Natural killer cell (primary cell): ENCODE results near the gene PURA. TPM values are rescaled to one million over a fixed set of nuclear protein-coding genes. Genes with fewer than 3 reads are reported as not detected.

ENCODE experiments used
- ATAC-seq, 3 donors: fragments of 150-1000 bp in 2 of 3; fragments of 200-7000 bp in 1 of 3; cut with Tn5 transposase; 1 replicate in 1 of 3; 2 replicates in 2 of 3; pipeline ENCODE4 v1.10.0; 2021; ENCODE audit warnings: mild to moderate bottlenecking in 2 of 3, moderate library complexity in 2 of 3
- DNase-seq, 2 donors: peaks; one replicate each; pipeline versions ENCODE4 v3.0.0 to v3.0.0-alpha.2; 2013 to 2021; ENCODE audit warnings: mixed read lengths in 1 of 2
- H3K27ac ChIP-seq: one replicate; pipeline ENCODE4 v1.5.1; 2013; ENCODE audit warnings: mild to moderate bottlenecking, low read length
- H3K27me3 ChIP-seq: one replicate; pipeline ENCODE4 v1.6.1; 2013; ENCODE audit warnings: low read length; ENCODE audit not compliant: control insufficient read depth, insufficient read depth
- H3K36me3 ChIP-seq: one replicate; pipeline ENCODE4 v1.6.1; 2013; ENCODE audit warnings: low read length; ENCODE audit not compliant: control insufficient read depth, insufficient read depth
- H3K4me1 ChIP-seq: one replicate; pipeline ENCODE4 v1.6.1; 2013; ENCODE audit warnings: low read length; ENCODE audit not compliant: control insufficient read depth, insufficient read depth
- H3K4me3 ChIP-seq: one replicate; pipeline ENCODE4 v1.5.1; 2013; ENCODE audit warnings: low read length
- H3K9me3 ChIP-seq: one replicate; pipeline ENCODE4 v1.6.1; 2013; ENCODE audit warnings: low read length; ENCODE audit not compliant: control insufficient read depth, insufficient read depth
- H3K27ac Mint-ChIP-seq, 2 donors: one replicate each; pipeline ENCODE4 v1.8.0; 2022; ENCODE audit warnings: mild to moderate bottlenecking in 2 of 2, mixed read lengths in 2 of 2, moderate library complexity in 1 of 2
- H3K27me3 Mint-ChIP-seq, 2 donors: one replicate each; pipeline ENCODE4 v1.8.0; 2022; ENCODE audit warnings: low read depth in 2 of 2, mixed read lengths in 2 of 2
- H3K36me3 Mint-ChIP-seq: one replicate; pipeline ENCODE4 v1.8.0; 2022; ENCODE audit warnings: mixed read lengths
- H3K4me1 Mint-ChIP-seq, 2 donors: one replicate each; pipeline ENCODE4 v1.8.0; 2022; ENCODE audit warnings: mixed read lengths in 2 of 2
- H3K4me3 Mint-ChIP-seq: one replicate; pipeline ENCODE4 v1.8.0; 2022; ENCODE audit warnings: mild to moderate bottlenecking, moderate library complexity, mixed read lengths
- H3K9me3 Mint-ChIP-seq, 2 donors: one replicate each; pipeline ENCODE4 v1.8.0; 2022; ENCODE audit warnings: mixed read lengths in 2 of 2
- WGBS: methylation state at CpG from one replicate; pipeline ENCODE4 v1.1.7; 2013; ENCODE audit warnings: missing lambda C conversion rate; ENCODE audit not compliant: insufficient coverage; 5-methylcytosine and 5-hydroxymethylcytosine counted together
- intact Hi-C: fragments of 100-400 bp; cut with micrococcal nuclease; formaldehyde crosslinking; loops from one replicate; pipeline ENCODE4 v1.14.2; 2022
- total RNA-seq, 4 donors: library from RNA; stranded (reverse); fragments of 120-200 nt in 1 of 4; gene quantifications; one replicate each; pipeline versions ENCODE4 v1.2.3 to v1.2.4, GENCODE V29; 2013 to 2022
- TF ChIP-seq, protein P1 (sequence below): fragments of 200-600 bp; IDR thresholded peaks from one replicate; pipeline ENCODE4 v1.8.0; 2022; ENCODE audit warnings: antibody characterized with exemption

The PURA gene
- total RNA-seq, 3 donors from 2014 or later (not counting 1 experiment from before 2014, with no cell fraction given), result 8.1 to 12.0 (median 9.8) TPM

DNA sequence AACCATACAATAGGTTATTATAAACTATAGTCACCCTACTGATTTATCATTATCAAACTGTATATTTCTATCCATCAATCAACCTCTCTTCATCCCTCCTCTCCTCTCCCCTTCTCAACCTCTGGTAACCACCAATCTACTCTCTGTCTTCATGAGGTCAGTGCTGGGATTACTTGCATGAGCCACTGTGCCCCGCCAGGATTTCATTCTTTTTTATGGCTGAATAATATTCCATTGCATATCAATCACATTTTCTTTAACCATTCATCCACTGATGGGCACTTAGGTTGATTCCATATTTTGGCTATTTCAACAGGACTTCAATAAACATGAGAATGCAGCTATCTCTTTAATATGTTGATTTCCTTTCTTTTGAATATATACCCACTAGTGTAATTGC, 10.8 kb upstream of the PURA start:
- Mint-ChIP-seq H3K27ac (no peak overlapping the region), H3K9me3 (no peaks in the 10 kb centered on the region), H3K4me1 (peaks cover 18 to 20% of the 10 kb centered on the region in 2 donors), H3K36me3 (no peaks in the 10 kb centered on the region), H3K4me3 (no peak overlapping the region), H3K27me3 (peaks cover 21 to 37% of the 10 kb centered on the region in 2 donors)
- Histone ChIP-seq H3K4me1 (peaks cover 8% of the 10 kb centered on the region), H3K27ac (no peak overlapping the region), H3K27me3 (peaks cover 3% of the 10 kb centered on the region), H3K9me3 (no peaks in the 10 kb centered on the region), H3K4me3 (no peak overlapping the region), H3K36me3 (no peaks in the 10 kb centered on the region)
- ATAC-seq (no peak), DNase-seq (no peak)
- TF ChIP-seq, protein P1, sequence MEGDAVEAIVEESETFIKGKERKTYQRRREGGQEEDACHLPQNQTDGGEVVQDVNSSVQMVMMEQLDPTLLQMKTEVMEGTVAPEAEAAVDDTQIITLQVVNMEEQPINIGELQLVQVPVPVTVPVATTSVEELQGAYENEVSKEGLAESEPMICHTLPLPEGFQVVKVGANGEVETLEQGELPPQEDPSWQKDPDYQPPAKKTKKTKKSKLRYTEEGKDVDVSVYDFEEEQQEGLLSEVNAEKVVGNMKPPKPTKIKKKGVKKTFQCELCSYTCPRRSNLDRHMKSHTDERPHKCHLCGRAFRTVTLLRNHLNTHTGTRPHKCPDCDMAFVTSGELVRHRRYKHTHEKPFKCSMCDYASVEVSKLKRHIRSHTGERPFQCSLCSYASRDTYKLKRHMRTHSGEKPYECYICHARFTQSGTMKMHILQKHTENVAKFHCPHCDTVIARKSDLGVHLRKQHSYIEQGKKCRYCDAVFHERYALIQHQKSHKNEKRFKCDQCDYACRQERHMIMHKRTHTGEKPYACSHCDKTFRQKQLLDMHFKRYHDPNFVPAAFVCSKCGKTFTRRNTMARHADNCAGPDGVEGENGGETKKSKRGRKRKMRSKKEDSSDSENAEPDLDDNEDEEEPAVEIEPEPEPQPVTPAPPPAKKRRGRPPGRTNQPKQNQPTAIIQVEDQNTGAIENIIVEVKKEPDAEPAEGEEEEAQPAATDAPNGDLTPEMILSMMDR, result no peak
- 73% methylated on average over 1 of the region's 1 CpG for WGBS
- intact Hi-C loops, result no loop called here

DNA sequence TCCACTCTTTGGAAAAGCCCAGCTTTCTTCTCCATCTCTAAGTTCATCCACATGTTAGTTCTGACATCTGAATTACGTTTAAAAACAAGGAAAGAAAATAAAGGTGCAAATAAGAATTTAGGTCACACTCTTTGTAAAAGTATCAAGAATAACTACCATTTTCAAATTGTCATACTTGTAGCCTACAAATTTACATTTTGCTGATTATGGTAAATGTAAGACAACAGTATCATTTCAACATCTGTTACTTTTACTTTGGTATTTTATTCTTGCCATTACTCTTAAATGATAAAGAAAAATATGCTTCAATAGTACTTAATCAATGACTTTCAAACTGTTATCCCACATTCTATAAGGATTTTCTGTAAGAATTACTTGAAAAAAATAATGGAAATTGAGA, 9.8 kb upstream of the PURA start:
- ATAC-seq (no peak), DNase-seq (no peak)
- Histone ChIP-seq H3K9me3 (no peaks in the 10 kb centered on the region), H3K36me3 (no peaks in the 10 kb centered on the region), H3K4me1 (peaks cover 18% of the 10 kb centered on the region), H3K4me3 (no peak overlapping the region), H3K27ac (no peak overlapping the region), H3K27me3 (peaks cover 10% of the 10 kb centered on the region)
- TF ChIP-seq, protein P1, result no peak
- Mint-ChIP-seq H3K27me3 (peaks cover 27 to 40% of the 10 kb centered on the region in 2 donors), H3K36me3 (no peaks in the 10 kb centered on the region), H3K4me3 (no peak overlapping the region), H3K4me1 (peaks cover 26 to 29% of the 10 kb centered on the region in 2 donors), H3K27ac (no peak overlapping the region), H3K9me3 (no peaks in the 10 kb centered on the region)
- no CpG with 5 or more reads among the region's 1 CpG for WGBS
- intact Hi-C loops, result no loop called here

DNA sequence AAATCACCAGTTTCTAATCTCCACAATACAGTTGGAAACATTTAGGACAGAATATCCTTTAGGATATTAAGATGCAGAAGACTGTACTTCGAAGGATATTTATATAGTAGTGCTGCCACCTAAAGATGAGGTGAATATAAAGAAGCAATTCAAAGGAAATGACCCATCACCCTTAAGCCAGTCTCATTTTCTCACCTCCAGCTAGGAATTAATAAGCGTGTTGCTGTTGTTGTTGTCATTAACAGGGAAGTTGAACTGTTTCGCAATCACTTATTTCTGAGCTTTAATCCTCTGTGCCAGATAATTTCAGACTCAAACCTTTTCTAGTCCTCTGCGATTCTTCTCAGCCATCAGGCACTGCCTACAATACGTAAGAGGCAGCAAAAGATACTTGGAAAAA, 7.8 kb upstream of the PURA start:
- Histone ChIP-seq H3K27me3 (peaks cover 29% of the 10 kb centered on the region), H3K4me1 (peaks cover 19% of the 10 kb centered on the region), H3K9me3 (no peaks in the 10 kb centered on the region), H3K4me3 (no peak overlapping the region), H3K27ac (peak overlapping the region; percentile 35), H3K36me3 (no peaks in the 10 kb centered on the region)
- intact Hi-C loops, result loop anchor here (5.0 kb wide), 2 partner anchors 36 to 296 kb away; partner anchors contain the start of gene ANKHD1
- Mint-ChIP-seq H3K4me3 (peak overlapping the region; percentile 97), H3K4me1 (peaks cover 31% of the 10 kb centered on the region in 2 donors), H3K27ac (peak overlapping the region; percentile 91 to 97), H3K9me3 (no peaks in the 10 kb centered on the region), H3K36me3 (no peaks in the 10 kb centered on the region), H3K27me3 (peaks cover 21 to 33% of the 10 kb centered on the region in 2 donors)
- TF ChIP-seq, protein P1, result no peak
- DNase-seq, result no peak
- 100% methylated on average over 3 of the region's 5 CpGs for WGBS
- ATAC-seq, result no peak

DNA sequence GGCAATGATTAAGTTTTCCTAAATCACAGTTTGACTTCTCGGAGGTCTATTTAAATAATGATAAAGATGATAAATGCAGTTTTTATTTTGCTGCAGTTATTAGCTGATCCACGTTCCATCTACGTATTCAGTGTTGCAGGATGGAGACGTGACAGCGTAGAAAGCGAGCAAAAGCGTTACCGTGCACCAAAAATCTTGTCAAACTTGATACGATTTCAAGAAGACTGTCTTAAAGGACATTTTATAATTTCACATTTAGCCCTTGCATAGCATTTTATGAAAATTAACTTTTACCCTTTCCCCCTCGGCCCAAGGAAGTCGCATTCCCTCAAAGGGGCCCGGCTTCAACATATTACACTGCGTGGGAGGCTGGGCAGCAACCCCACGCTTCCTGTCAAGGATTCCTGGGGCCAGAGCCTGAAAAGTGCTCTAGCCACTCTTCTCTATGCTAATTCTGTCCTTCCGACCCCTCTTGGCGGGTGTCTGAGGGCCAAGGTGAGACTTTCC, 7.1 kb upstream of the PURA start:
- Histone ChIP-seq H3K27ac (peak overlapping the region; percentile 95), H3K27me3 (peaks cover 31% of the 10 kb centered on the region), H3K9me3 (no peaks in the 10 kb centered on the region), H3K4me1 (peaks cover 19% of the 10 kb centered on the region), H3K4me3 (peak overlapping the region; percentile 52), H3K36me3 (no peaks in the 10 kb centered on the region)
- Mint-ChIP-seq H3K27me3 (peaks cover 24 to 38% of the 10 kb centered on the region in 2 donors), H3K4me1 (peaks cover 31 to 34% of the 10 kb centered on the region in 2 donors), H3K27ac (peak overlapping the region; percentile 91 to 97), H3K9me3 (no peaks in the 10 kb centered on the region), H3K4me3 (peak overlapping the region; percentile 97), H3K36me3 (no peaks in the 10 kb centered on the region)
- ATAC-seq (no peak), DNase-seq (no peak)
- intact Hi-C loops, result loop anchor here (5.0 kb wide), 2 partner anchors 35 to 295 kb away; partner anchors contain the start of gene ANKHD1
- 56% methylated on average over 16 of the region's 16 CpGs for WGBS
- TF ChIP-seq, protein P1, result no peak
